Caco-2 (cell line): ENCODE measurements around the gene ADGRF3. TPM values are rescaled to one million over a fixed set of nuclear protein-coding genes. Genes with fewer than 3 reads are reported as not detected.

Experiments used
- BruUV-seq: library from RNA; stranded (reverse); fragments of 400-500 nt; replicated peaks from 2 replicates; lab custom pipeline; 2021; lab: Mats Ljungman, UMichigan
- CTCF ChIA-PET: fragments of 300-600 bp; sonication (Branson Sonifier 250); formaldehyde crosslinking; loops from one replicate; lab custom pipeline; 2022; ENCODE audit warnings: antibody characterized with exemption; lab: Charles Lee
- POLR2A ChIA-PET: fragments of 300-600 bp; sonication (Branson Sonifier 250); formaldehyde crosslinking; loops from one replicate; lab custom pipeline; 2022; ENCODE audit warnings: antibody characterized with exemption; lab: Charles Lee
- DNase-seq, 2 experiments: peaks; one replicate each; pipeline versions ENCODE4 v3.0.0 to v3.0.0-alpha.2; 2020 to 2022
- H3K27me3 ChIP-seq: replicated peaks from 2 replicates; pipeline ENCODE4 v1.6.0; 2011; ENCODE audit warnings: low read length; ENCODE audit not compliant: control insufficient read depth, insufficient read depth
- H3K36me3 ChIP-seq: 2 replicates; pipeline ENCODE4 v1.5.1; 2011; ENCODE audit warnings: low read length; ENCODE audit not compliant: control insufficient read depth, insufficient read depth
- H3K4me1 ChIP-seq: fragments of 250-450 bp; sonication (Bioruptor Pico); 2 replicates; pipeline ENCODE4 v1.5.1; 2020; ENCODE audit warnings: mild to moderate bottlenecking
- H3K4me3 ChIP-seq: 2 replicates; pipeline ENCODE4 v1.5.1; 2011; ENCODE audit warnings: low read depth, mild to moderate bottlenecking, control low read depth, low read length
- H3K9me3 ChIP-seq: fragments of 250-450 bp; sonication (Bioruptor Pico); 2 replicates; pipeline ENCODE4 v1.5.1; 2020; ENCODE audit warnings: mild to moderate bottlenecking, moderate library complexity
- H3K27ac Mint-ChIP-seq: one replicate; pipeline ENCODE4 v1.8.0; 2022; ENCODE audit warnings: mixed read lengths; ENCODE audit not compliant: unreplicated experiment
- H3K27me3 Mint-ChIP-seq: one replicate; pipeline ENCODE4 v1.8.0; 2022; ENCODE audit warnings: mixed read lengths; ENCODE audit not compliant: insufficient read depth, unreplicated experiment
- H3K36me3 Mint-ChIP-seq: one replicate; pipeline ENCODE4 v1.8.0; 2022; ENCODE audit warnings: mild to moderate bottlenecking, mixed read lengths; ENCODE audit not compliant: insufficient read depth, unreplicated experiment
- H3K4me1 Mint-ChIP-seq: one replicate; pipeline ENCODE4 v1.8.0; 2022; ENCODE audit warnings: low read depth, mixed read lengths; ENCODE audit not compliant: unreplicated experiment
- H3K4me3 Mint-ChIP-seq: one replicate; pipeline ENCODE4 v1.8.0; 2022; ENCODE audit warnings: mild to moderate bottlenecking, moderate library complexity, mixed read lengths; ENCODE audit not compliant: unreplicated experiment
- H3K9me3 Mint-ChIP-seq: one replicate; pipeline ENCODE4 v1.8.0; 2022; ENCODE audit warnings: mixed read lengths; ENCODE audit not compliant: unreplicated experiment
- CTCF ChIP-seq, 2 experiments: fragments of 200-600 bp in 1 of 2; IDR thresholded peaks; 1 replicate in 1 of 2; 2 replicates in 1 of 2; pipeline versions ENCODE4 v1.5.1 to v1.8.0; 2011 to 2022; ENCODE audit warnings: antibody characterized with exemption in 1 of 2, control low read depth in 1 of 2, inconsistent platforms in 1 of 2, low read depth in 1 of 2, low read length in 1 of 2, mild to moderate bottlenecking in 1 of 2, moderate library complexity in 1 of 2; ENCODE audit not compliant: insufficient read depth in 1 of 2, severe bottlenecking in 1 of 2, unreplicated experiment in 1 of 2
- intact Hi-C: fragments of 100-400 bp; cut with micrococcal nuclease; formaldehyde crosslinking; loops from one replicate; pipeline ENCODE4 v1.10.0; 2022; ENCODE audit not compliant: unreplicated experiment
- total RNA-seq: library from RNA; stranded (reverse); gene quantifications from 2 replicates; pipeline ENCODE4 v1.2.3, GENCODE V29; 2022

The ADGRF3 gene
- total RNA-seq, 1 experiment from 2014 or later = 0.18 TPM

- Histone ChIP-seq H3K27me3 (no peaks in the 10 kb centered on the region), H3K4me3 (no peak overlapping the region), H3K36me3 (no peaks in the 10 kb centered on the region), H3K9me3 (no peaks in the 10 kb centered on the region; the same call in 1 of the 2 replicates), H3K4me1 (peaks cover 15% of the 10 kb centered on the region; the same call in 1 of the 2 replicates)
- no peak for TF ChIP-seq CTCF (IDR thresholded peaks at IDR 0.05; ENCODE audit: insufficient read depth in 1 of 2, low read depth in 1 of 2, low read length in 1 of 2, severe bottlenecking in 1 of 2, unreplicated experiment in 1 of 2)
- intact Hi-C loops = loop anchor here (1.0 kb wide), 1 partner anchor 55 kb away; the partner anchor contains the start of genes HADHA and HADHB
- H3K4me3 Mint-ChIP-seq = no peak overlapping the region
- no peaks in the 10 kb centered on the region for H3K27me3 Mint-ChIP-seq
- no TSS peak for BruUV-seq
- no peaks in the 10 kb centered on the region for H3K9me3 Mint-ChIP-seq
- no peaks in the 10 kb centered on the region for H3K36me3 Mint-ChIP-seq
- ChIA-PET POLR2A (no interaction called here), CTCF (no interaction called here)
- DNase-seq = no peak
- H3K4me1 Mint-ChIP-seq = peaks cover 7% of the 10 kb centered on the region
- no peak overlapping the region for H3K27ac Mint-ChIP-seq
Measured at GRCh38 chr2:26298638-26299393, 47.8 kb downstream of the ADGRF3 start.

DNA sequence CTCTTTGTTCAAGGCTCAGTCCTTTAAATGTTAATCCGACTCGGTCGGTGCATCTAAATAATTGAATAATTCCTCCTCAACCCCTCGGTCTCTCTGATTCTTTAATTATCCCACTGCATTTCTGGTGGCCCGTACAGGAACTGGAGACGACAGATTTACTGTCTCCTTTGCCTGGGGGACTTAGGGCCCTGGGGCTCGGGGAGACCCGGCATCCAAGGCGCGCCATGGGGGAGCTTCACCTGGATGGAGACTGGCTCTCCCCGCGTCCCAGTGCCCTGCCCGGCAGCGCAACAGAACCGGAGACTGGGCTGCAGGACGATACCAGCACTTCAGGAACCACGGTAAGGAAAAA, 48.3 kb downstream of the ADGRF3 start:
- no peaks in the 10 kb centered on the region for H3K9me3 Mint-ChIP-seq
- intact Hi-C loops = no loop called here
- no peaks in the 10 kb centered on the region for H3K27me3 ChIP-seq
- no peak overlapping the region for H3K27ac Mint-ChIP-seq
- no peak for TF ChIP-seq CTCF (IDR thresholded peaks at IDR 0.05; ENCODE audit: insufficient read depth in 1 of 2, low read depth in 1 of 2, low read length in 1 of 2, severe bottlenecking in 1 of 2, unreplicated experiment in 1 of 2)
- H3K9me3 ChIP-seq = no peaks in the 10 kb centered on the region; the same call in 1 of the 2 replicates
- ChIA-PET POLR2A (no interaction called here), CTCF (no interaction called here)
- H3K36me3 ChIP-seq = no peaks in the 10 kb centered on the region
- H3K4me3 Mint-ChIP-seq = no peak overlapping the region
- no TSS peak for BruUV-seq
- no peak for DNase-seq
- no peaks in the 10 kb centered on the region for H3K27me3 Mint-ChIP-seq
- H3K4me3 ChIP-seq = no peak overlapping the region
- H3K4me1 Mint-ChIP-seq = peaks cover 7% of the 10 kb centered on the region
- peaks cover 15% of the 10 kb centered on the region; the same call in 1 of the 2 replicates for H3K4me1 ChIP-seq
- H3K36me3 Mint-ChIP-seq = no peaks in the 10 kb centered on the region

GRCh38 chr2:26297061-26297460, 49.5 kb downstream of the ADGRF3 start:
- DNase-seq = no peak
- POLR2A ChIA-PET = no interaction called here
- CTCF ChIA-PET = no interaction called here
- H3K4me1 Mint-ChIP-seq = peaks cover 12% of the 10 kb centered on the region
- intact Hi-C loops = no loop called here
- no peaks in the 10 kb centered on the region for H3K36me3 Mint-ChIP-seq
- no TSS peak for BruUV-seq
- H3K27ac Mint-ChIP-seq = no peak overlapping the region
- Histone ChIP-seq H3K36me3 (no peaks in the 10 kb centered on the region), H3K4me1 (peaks cover 22% of the 10 kb centered on the region), H3K9me3 (no peaks in the 10 kb centered on the region; the same call in 1 of the 2 replicates), H3K4me3 (no peak overlapping the region), H3K27me3 (no peaks in the 10 kb centered on the region)
- no peak overlapping the region for H3K4me3 Mint-ChIP-seq
- no peaks in the 10 kb centered on the region for H3K9me3 Mint-ChIP-seq
- TF ChIP-seq CTCF (IDR thresholded peaks at IDR 0.05; ENCODE audit: insufficient read depth in 1 of 2, low read depth in 1 of 2, low read length in 1 of 2, severe bottlenecking in 1 of 2, unreplicated experiment in 1 of 2) = no peak
- H3K27me3 Mint-ChIP-seq = no peaks in the 10 kb centered on the region
